HG03039 (cell line): ENCODE results near the gene SUSD1.
"Not testable (repeated sequence)": the region's sequence is repeated elsewhere in the genome, so short reads cannot be mapped to it uniquely, and the experiment has no call there.

Experiments used
- ATAC-seq: cut with Tn5 transposase; IDR thresholded peaks from one replicate; pipeline ENCODE4 v1.9.1; 2021; ENCODE audit warnings: mild to moderate bottlenecking, moderate library complexity; ENCODE audit not compliant: unreplicated experiment

The SUSD1 gene

GRCh38 chr9:112104401-112104800 is 70.7 kb downstream of the SUSD1 start:
- no peak for ATAC-seq

GRCh38 chr9:112103405-112103804 is 71.7 kb downstream of the SUSD1 start:
- ATAC-seq, result no peak

DNA sequence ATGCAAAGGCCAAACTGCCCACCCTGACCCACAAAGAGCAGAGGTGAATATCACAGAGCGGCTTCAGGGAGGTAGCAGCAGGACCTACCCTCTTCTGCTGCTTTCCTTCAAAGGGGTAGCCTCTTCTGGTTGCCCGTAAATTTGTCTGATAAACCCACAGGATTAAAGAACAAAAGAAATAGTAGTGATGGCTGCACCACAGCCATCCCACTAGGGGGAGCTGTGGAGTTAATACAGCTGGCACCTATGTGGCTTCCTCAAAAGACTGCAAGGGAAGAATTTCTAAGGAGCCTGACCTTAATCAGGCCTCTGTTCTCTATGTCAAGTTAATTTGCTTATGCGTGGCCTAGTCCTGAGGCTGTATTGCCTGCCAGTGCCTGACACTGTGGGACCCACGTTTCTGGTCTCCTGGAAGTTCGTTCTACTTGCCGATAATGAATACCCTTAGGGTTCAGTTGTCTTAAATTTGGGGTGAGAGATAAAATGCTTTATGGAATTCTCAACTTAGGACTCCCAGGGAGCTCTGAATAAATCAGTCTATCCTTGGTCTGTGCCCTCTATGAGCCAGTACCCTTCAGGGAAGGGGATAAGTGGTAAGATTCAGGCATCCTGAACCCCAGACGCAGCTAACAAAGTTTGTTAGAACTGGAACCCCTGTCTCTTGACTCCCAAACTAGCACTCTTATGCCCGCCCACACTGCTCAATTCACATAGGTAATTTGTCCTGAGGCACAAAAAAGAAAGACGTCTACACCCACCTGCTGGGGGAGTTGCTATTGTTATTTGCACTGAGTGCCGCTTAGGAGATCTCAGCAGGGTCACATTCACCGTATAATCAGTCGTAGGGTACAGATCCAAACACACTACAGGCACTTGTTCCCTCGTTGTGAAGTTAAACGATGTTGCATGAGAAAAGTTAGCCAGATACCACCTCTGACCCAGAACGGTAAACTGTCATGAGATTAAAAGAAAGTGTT is 77.1 kb downstream of the SUSD1 start:
- ATAC-seq, result no peak

DNA sequence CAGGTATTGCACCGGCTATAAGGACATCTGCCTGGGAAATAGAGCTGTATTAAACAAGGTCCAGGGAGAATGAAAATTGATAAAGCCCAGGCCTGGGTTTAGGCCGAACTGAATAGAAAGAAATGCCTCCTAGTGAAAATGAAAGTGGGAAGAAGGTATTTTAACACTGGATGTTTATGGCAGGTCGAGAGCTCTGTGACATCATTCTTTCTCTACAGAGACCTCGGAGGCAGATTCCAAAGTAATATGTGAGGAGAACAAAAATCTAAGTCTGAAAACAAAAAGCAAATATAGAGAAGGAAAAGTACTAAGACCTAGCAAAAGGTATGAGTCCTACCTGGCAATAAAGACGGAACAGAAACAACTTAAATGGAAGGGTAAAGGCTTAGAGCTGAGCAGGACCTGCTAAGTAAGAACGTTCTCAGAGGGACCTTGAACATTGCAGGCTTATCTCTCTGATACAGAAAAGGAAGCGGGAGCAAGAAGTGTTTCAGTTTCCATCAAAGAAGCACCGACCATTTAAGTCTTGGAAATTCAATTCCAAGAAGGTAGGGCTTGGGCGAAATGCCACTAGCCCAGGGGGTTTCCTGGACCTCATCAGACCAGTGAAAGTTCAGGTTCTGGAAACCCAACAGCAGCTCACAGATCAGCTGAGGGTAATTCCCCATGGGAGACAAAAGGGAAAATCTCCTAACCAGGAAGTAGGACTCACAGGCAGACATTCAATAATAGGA is 80.0 kb downstream of the SUSD1 start:
- ATAC-seq, result no peak

DNA sequence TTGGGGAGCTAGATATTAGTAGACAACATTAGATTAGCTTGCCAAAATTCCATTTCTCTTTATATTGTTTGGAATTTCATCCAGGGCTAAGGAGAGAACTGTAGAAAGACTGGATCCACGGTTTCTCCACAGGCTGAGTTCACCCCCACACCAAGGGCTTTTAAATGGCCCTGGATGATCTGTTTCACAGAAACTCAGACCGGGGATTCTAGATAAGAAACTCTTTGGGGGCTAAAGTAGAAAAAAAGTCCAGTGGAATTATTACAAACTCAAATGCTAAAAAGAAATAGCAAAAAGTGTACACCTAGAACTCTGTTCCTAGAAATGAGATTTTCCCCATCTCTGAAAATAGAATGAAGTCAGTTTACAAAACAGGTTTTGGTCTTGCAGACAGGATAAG is 80.9 kb downstream of the SUSD1 start:
- ATAC-seq, result no peak

DNA sequence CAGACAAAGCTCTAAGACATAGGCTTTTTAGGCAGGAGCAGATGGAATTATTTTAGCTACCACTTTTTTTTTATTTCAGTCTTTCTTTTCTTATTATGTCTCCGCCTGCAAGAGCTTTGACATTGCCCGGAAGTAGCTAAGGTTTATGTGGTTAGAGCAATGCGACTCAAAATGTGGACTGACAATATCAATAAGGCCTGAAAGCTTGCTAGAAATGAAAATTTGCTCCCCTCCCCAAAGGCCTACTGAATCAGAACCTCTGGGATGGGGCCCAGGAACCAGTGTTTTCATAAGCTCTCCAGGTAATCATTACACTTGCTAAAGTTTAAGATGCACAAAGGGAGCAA is 81.3 kb downstream of the SUSD1 start:
- ATAC-seq, result no peak

DNA sequence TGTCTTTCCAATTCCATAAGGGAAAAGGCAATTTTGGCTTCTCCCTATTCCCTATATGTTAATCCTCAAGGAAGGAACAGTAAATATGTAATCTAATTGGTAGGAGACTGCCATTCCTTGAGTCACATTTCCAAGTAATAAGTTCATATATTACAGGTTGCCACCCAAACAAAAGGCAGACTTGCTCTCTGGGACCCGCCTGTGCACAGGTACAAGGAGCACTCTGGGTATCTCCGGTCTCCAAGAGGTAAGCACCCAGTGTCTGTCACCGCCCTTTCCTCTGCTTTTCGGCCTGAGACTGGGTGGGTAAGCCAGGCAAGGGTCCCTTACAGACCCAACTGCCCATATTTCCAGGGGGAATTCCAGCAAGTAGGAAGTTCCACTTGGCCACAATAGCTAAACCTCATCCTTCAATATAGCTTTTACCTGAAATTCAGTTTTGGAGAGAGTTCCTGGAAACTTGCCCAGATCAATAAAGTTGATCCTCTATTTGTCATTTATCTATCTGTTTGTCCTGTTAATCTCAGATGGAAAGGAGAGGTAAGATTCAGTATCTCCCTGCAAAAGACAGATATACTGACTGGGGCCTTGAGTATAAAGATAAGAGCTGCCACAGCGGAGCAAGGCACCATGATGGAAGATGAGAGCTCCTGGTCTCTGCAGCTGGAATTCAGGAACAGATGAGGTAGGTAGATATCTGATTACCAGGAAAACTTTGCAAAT is 81.8 kb downstream of the SUSD1 start:
- ATAC-seq, result no peak

DNA sequence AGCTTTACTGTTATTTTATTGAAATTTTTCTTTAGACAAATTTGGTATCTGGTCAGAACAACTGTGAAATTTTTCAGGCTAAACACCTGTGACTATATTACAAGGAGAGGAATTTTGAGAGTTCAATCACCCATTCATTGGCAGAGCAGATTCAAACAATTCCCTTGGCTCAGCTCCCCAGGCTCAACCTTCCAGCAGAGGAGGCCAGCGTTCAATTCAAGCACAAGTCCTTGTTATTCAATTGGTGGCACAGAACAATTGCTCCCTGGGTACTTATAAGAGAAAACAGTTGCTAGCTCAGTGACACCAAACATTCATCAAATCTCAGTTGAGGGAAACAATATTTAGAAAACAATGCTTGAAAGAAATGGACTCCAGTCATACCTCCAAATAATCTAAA is 83.3 kb downstream of the SUSD1 start:
- no peak for ATAC-seq

DNA sequence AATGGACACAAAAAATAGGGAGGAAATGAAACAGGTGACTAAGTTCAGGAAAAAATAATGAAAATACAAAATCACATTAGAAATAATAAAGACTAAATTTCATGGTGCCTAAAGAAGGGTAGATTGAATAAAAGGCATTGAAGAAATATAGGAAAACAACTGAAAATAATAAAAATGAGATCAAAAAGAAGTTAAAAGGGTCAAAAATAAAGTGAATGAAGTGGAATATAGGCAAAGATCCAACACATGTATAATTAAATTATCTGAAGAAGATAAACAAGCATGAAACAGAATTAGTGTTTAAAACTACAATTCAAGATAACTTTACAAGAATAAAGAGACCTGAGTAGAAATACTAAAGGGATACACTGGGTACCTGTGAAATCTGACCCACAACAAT is 87.6 kb downstream of the SUSD1 start:
- ATAC-seq, result no peak

- no peak for ATAC-seq
Measured at GRCh38 chr9:112086627-112087026, 88.5 kb downstream of the SUSD1 start.

GRCh38 chr9:112084907-112085306 is 90.2 kb downstream of the SUSD1 start:
- no peak for ATAC-seq

DNA sequence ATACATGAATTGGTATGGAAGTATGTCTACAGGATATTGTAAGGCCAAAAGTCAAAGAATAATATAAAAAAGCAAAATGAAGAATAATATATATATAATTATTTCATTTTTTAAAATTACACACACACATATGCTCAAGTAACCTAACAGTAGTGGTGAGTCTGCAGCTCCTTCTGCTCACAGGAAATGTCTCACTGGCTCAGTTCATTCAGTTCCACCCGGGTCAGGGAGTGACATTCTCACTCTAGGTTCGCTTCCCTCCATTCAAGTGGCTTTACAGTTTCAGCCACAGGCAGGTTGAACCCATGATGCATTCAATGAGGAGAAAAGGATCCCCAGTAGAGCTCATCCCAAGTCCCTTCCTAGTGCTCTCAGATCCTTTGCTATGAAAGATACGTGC is 90.8 kb downstream of the SUSD1 start:
- ATAC-seq, result no peak

GRCh38 chr9:112081918-112082729 is 93.0 kb downstream of the SUSD1 start:
- no peak for ATAC-seq

GRCh38 chr9:112080831-112081542 is 94.1 kb downstream of the SUSD1 start:
- no peak for ATAC-seq

DNA sequence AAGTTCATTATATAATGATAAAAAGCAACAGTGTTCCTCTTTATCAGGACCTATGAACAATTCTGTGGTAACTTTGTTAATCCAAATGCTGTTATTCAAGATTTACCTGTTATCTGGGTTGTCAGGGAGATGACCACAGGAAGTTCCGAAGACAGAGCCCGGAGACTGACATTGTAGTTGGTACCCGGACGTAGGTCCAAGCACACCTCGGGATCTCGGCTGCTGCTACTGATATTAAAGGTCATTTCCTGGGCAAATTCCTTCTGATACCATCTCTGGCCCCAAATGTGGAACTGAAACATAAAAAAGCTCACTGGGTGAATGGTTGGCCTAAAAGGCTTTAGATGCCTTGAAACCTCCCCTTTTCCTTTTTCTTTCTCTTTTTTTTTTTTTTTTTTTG is 96.7 kb downstream of the SUSD1 start:
- ATAC-seq, result no peak

- ATAC-seq, result no peak
Measured at GRCh38 chr9:112076814-112077213, 98.3 kb downstream of the SUSD1 start.

DNA sequence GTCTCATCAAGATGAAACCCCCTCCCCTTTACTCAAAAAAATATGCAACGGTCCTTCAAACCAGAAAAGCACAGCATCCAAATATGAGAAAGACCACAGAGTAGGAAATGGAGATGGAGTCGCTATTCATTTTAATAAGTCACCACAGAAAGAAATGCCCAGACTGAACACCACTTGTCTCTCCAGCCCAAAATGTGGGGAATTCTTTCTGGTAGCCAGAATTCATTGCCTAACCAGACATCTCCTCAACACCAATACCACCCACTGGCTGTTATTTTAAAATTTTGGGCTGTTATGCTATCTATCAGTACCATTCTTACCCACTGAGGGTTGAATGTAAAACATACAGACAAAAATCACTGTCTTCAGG is 100.1 kb downstream of the SUSD1 start:
- ATAC-seq, result no peak

DNA sequence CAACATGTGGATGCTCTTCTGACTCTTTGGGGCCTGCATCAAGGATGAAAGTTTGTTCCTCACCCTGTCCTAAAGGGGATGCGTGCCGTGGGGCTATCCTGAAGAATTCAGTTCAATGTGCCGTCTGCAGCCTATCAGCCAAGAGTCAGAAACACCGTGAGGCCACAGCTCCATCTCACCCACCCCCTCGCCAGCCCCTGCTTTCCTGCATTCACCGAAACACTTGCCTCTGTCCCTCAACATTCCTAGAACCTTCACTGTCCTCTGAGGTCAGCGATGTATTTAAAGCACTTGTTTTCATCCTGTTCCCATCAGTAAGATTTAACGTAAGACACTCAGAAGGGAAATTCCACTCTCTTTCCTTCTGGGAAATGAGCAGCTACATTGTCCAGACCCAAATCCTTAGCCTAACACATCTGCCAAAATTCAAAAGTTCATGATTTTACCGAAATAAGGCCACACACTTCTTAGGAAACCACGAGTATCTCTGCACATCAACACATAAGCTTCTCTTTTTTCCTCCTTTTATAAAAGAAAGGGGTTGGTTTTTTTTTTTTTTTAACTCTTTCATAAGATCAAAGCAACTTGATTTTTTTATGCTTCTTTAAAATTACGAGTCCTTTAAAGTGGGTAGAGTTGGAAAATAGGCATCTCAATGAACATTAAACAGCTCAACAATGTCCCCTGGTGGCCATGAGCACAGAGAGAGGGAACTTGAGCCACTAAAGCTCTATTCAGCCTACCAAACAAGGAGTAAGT is 100.7 kb downstream of the SUSD1 start:
- no peak for ATAC-seq

GRCh38 chr9:112073639-112074173 is 101.4 kb downstream of the SUSD1 start:
- ATAC-seq, result not testable (repeated sequence)
